ENCODE data around the gene PLAAT2. TPM values are rescaled to one million over a fixed set of nuclear protein-coding genes. Genes with fewer than 3 reads are reported as not detected.
"Not testable (repeated sequence)": the region's sequence is repeated elsewhere in the genome, so short reads cannot be mapped to it uniquely, and the experiment has no call there.

Gene PLAAT2
- total RNA-seq, 1 donor from 2014 or later: not detected

GRCh38 chr11:63528729-63529278 lies 34.4 kb downstream of the PLAAT2 start:
- intact Hi-C loops (cut with DNase I); DNase-seq (ENCODE audit: low spot score): not testable (repeated sequence)

- DNase-seq (ENCODE audit: low spot score); intact Hi-C loops (cut with DNase I): not testable (repeated sequence)
These were observed 35.0 kb downstream of the PLAAT2 start for GRCh38 chr11:63528156-63528555.

GRCh38 chr11:63527667-63528066 lies 35.5 kb downstream of the PLAAT2 start:
- intact Hi-C loops (cut with DNase I): no loop called here
- DNase-seq (ENCODE audit: low spot score): no peak

DNA sequence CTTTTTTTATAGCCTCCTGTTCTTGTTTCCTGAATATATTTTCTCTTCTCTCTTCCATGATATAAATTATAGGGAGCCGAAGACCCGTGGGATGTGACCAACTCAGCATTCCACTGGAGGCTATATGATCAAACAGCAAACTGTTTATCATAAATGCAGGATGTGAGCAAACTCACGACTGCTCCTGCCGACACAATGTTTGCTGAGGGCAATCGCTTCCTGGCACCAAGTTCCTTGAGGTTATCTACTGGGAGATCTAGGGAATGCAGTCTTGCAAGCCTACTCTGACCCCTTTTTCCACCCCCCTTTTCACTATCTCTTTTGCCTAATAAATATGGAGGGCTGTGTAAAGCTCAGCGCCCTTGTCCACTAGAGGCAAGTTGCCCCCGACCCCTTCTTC lies 40.0 kb downstream of the PLAAT2 start:
- intact Hi-C loops (cut with DNase I): no loop called here
- DNase-seq (ENCODE audit: low spot score): no peak

DNA sequence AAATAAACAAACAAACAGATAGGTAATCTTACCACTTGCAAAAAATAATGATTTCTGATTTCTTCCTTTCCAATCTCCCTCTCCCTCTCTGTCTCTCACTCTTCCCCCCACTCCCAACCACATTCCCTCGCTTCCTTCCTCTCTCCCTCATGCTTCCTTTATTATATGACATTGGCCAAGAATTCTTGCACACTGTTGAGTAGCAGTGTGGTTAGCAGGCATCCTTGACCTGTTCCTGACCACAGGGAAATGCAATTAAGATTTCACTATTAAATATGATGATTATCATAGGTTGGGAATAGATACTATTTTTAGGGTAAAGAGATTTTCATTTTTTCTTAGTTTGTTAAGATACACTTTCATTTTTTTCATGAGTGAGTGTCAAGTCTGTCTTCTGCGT lies 41.3 kb downstream of the PLAAT2 start:
- DNase-seq (ENCODE audit: low spot score): no peak
- intact Hi-C loops (cut with DNase I): no loop called here

GRCh38 chr11:63520606-63521170 lies 42.5 kb downstream of the PLAAT2 start:
- no peak for DNase-seq (ENCODE audit: low spot score)
- intact Hi-C loops (cut with DNase I): no loop called here

GRCh38 chr11:63518548-63518947 lies 44.6 kb downstream of the PLAAT2 start:
- no peak for DNase-seq (ENCODE audit: low spot score)
- intact Hi-C loops (cut with DNase I): no loop called here

DNA sequence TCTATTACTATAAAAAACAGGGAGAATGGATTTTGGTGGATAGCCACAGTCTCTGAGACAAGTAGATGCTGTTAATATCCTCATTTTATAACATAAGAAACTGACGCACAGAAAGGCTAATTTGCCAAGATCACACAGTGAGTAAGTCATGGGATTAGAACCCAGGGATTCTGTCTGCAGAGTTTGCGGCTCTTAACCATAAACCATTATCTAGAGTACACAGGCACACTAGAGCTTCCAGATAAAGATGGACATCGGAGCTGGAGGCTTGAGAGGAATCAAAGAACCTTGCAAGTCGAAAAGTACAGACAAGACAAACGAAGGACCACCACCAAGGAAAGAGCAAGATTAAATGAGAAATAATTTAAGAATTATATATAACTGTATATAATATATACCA lies 46.0 kb downstream of the PLAAT2 start:
- no peak for DNase-seq (ENCODE audit: low spot score)
- intact Hi-C loops (cut with DNase I): no loop called here

- no peak for DNase-seq (ENCODE audit: low spot score)
- intact Hi-C loops (cut with DNase I): no loop called here
These were observed 47.1 kb downstream of the PLAAT2 start for GRCh38 chr11:63516109-63516508.

GRCh38 chr11:63512816-63513215 lies 50.4 kb downstream of the PLAAT2 start:
- DNase-seq (ENCODE audit: low spot score): no peak
- intact Hi-C loops (cut with DNase I): no loop called here

DNA sequence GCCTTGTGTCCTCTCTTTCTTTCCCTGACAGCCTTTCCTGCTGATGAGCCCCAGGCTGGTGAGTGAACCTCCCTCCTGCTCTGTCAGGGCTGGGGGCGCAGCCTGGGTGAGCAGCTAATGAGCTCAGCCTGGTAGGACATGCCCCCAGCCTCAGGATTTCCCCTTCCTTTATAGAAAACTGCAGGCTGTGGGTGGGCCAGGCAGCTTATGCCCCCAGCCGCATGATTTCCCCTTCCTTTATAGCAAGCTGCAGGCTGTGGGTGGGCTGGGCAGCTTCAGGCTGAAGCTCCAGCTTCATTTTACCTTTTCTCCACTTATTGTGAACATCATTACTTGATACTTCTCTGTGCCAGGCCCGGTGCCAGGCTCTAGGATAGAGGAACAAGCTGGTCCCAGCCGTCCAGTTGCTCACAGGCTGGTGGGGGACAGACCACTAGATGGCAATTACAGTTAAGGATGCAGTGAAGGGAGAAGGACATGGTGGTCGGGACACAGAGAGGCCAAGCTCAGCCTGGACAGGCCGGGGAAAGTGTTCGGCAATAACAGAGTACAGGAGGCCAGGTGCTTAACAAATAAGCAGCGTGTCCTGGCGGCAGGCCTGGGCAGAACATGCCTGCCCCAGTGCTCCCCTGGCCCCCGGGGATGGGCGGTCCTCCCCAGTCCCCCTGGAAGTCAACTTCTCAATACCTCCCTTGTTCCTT lies 52.0 kb downstream of the PLAAT2 start:
- intact Hi-C loops (cut with DNase I): no loop called here
- no peak for DNase-seq (ENCODE audit: low spot score)

- no peak for DNase-seq (ENCODE audit: low spot score)
- intact Hi-C loops (cut with DNase I): no loop called here
These were observed 52.7 kb downstream of the PLAAT2 start for GRCh38 chr11:63510360-63511047.

DNA sequence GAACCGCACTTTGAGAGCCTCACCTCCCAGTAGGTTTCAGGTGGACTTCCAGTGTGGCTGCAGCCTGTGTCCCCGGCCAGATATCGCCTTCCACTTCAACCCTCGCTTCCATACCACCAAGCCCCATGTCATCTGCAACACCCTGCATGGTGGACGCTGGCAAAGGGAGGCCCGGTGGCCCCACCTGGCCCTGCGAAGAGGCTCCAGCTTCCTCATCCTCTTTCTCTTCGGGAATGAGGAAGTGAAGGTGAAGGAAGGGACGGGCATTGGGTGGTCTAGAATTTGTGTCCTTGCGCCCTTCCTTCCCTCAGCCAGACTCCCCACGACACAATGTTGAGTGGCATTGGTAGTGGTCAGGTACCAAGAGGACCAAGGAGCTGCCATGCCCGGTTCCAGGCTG lies 54.4 kb downstream of the PLAAT2 start:
- no peak for DNase-seq (ENCODE audit: low spot score)
- intact Hi-C loops (cut with DNase I): no loop called here

GRCh38 chr11:63508009-63508408 lies 55.2 kb downstream of the PLAAT2 start:
- intact Hi-C loops (cut with DNase I): no loop called here
- DNase-seq (ENCODE audit: low spot score): no peak

GRCh38 chr11:63507511-63507910 lies 55.7 kb downstream of the PLAAT2 start:
- no peak for DNase-seq (ENCODE audit: low spot score)
- intact Hi-C loops (cut with DNase I): no loop called here

DNA sequence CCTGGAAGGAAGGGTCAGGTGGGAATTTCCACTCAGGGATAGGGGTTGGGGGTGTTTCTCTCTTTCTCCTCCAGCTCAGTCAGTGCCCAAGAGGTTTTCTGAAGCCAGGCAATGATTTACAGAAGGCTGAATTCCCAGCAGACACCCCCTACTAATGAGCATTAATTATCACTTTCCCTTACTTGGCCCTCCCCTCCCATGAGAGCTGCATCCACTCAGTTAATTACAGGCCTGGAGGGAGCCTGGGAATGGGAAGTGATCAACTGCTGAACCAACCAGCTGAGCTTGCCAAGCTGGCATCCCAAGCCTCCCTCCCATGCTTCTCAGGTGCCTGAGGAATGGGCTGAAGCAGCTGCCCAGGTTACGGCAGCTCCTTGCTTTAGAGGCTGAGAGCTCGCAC lies 56.3 kb downstream of the PLAAT2 start:
- no peak for DNase-seq (ENCODE audit: low spot score)
- intact Hi-C loops (cut with DNase I): no loop called here

- DNase-seq (ENCODE audit: low spot score): no peak
- intact Hi-C loops (cut with DNase I): no loop called here
These were observed 57.2 kb downstream of the PLAAT2 start, which contains the start of gene LGALS12 for GRCh38 chr11:63505857-63506528. TSS of gene LGALS12 (plus strand) at chr11:63506084. CDS start at chr11:63506459, 375 bp downstream.

GRCh38 chr11:63504933-63505586 lies 58.1 kb downstream of the PLAAT2 start:
- intact Hi-C loops (cut with DNase I): no loop called here
- DNase-seq (ENCODE audit: low spot score): no peak

- DNase-seq (ENCODE audit: low spot score): no peak
- intact Hi-C loops (cut with DNase I): no loop called here
These were observed 59.1 kb downstream of the PLAAT2 start for GRCh38 chr11:63504054-63504453.

GRCh38 chr11:63503492-63503891 lies 59.7 kb downstream of the PLAAT2 start:
- peak; percentile 83 for DNase-seq (ENCODE audit: low spot score)
- intact Hi-C loops (cut with DNase I): no loop called here

Measured in cardiac septum (tissue), 1 donor.